Measurements from ENCODE around the gene INF2. TPM values are rescaled to one million over a fixed set of nuclear protein-coding genes. Genes with fewer than 3 reads are reported as not detected.

Gene INF2
- total and polyA plus RNA-seq, 9 of the 15 experiments (the other 6 are each of a cell fraction or from before 2014, with no cell fraction given): 0.56 to 31.3 (median 7.8) TPM

GRCh38 chr14:104752735-104753527 is 63.5 kb downstream of the INF2 start, which contains the start of gene SIVA1 (continued):
- TF ChIP-seq ZHX1 (conservative IDR thresholded peaks at IDR 0.05; ENCODE audit: low read length) (no peak), SMAD2 (IDR thresholded peaks at IDR 0.05; ENCODE audit: low read depth, low read length) (no peak), BRF1 (IDR thresholded peaks at IDR 0.05; ENCODE audit: borderline replicate concordance, extremely low read depth, insufficient read length) (no peak), ZNF277 (CRISPR knock-in tag; IDR thresholded peaks at IDR 0.05; ENCODE audit: borderline replicate concordance) (no peak), ZNF407 (IDR thresholded peaks at IDR 0.05; ENCODE audit: low read depth) (no peak), CGGBP1 (CRISPR knock-in tag; IDR thresholded peaks at IDR 0.05) (no peak), CREBBP (IDR thresholded peaks at IDR 0.05; ENCODE audit: low read depth, low read length) (no peak), U2AF2 (optimal IDR thresholded peaks at IDR 0.05; ENCODE audit: low read depth, low read length) (no peak), XRCC4 (IDR thresholded peaks at IDR 0.05; ENCODE audit: extremely low read depth, insufficient read depth, insufficient read length) (no peak), ZNF436 (CRISPR knock-in tag; IDR thresholded peaks at IDR 0.05) (no peak), POLR2AphosphoS5 (IDR thresholded peaks at IDR 0.05; ENCODE audit: control insufficient read depth, insufficient read depth, low read depth, low read length) (no peak)

Measured in K562 (cell line).